Activated CD8-positive, alpha-beta memory T cell treated with anti-CD3 and anti-CD28 coated beads, Interleukin-2, amount 50 U/mL, for 1 hour (primary cell): ENCODE results near the gene KIF26B.
"Not testable (repeated sequence)": the region's sequence is repeated elsewhere in the genome, so short reads cannot be mapped to it uniquely, and the experiment has no call there.

ENCODE experiments used
- DNase-seq: peaks from one replicate; pipeline ENCODE4 v3.0.0-alpha.2; 2020; ENCODE audit errors: extremely low read depth

KIF26B gene

GRCh38 chr1:245648749-245649522 is 494.2 kb downstream of the KIF26B start:
- DNase-seq = no peak

GRCh38 chr1:245649666-245650065 is 494.9 kb downstream of the KIF26B start:
- DNase-seq = no peak

GRCh38 chr1:245650441-245650960 is 495.7 kb downstream of the KIF26B start:
- DNase-seq = no peak

- DNase-seq = no peak
Observed at GRCh38 chr1:245651093-245651492, 496.3 kb downstream of the KIF26B start.

- DNase-seq = no peak
Observed at GRCh38 chr1:245652116-245652515, 497.3 kb downstream of the KIF26B start.

- DNase-seq = no peak
Observed at GRCh38 chr1:245652660-245653427, 498.1 kb downstream of the KIF26B start.

GRCh38 chr1:245654460-245655050 is 499.8 kb downstream of the KIF26B start:
- DNase-seq = no peak

GRCh38 chr1:245656189-245656717 is 501.5 kb downstream of the KIF26B start:
- no peak for DNase-seq

- DNase-seq = no peak
Observed at GRCh38 chr1:245657371-245657770, 502.6 kb downstream of the KIF26B start.

GRCh38 chr1:245663373-245663772 is 508.6 kb downstream of the KIF26B start:
- DNase-seq = no peak

GRCh38 chr1:245663841-245664240 is 509.1 kb downstream of the KIF26B start:
- DNase-seq = no peak

- no peak for DNase-seq
Observed at GRCh38 chr1:245666412-245666811, 511.6 kb downstream of the KIF26B start.

GRCh38 chr1:245671349-245671748 is 516.6 kb downstream of the KIF26B start:
- no peak for DNase-seq

- DNase-seq = no peak
Observed at GRCh38 chr1:245671966-245672767, 517.4 kb downstream of the KIF26B start.

- not testable (repeated sequence) for DNase-seq
Observed at GRCh38 chr1:245672836-245673656, 518.3 kb downstream of the KIF26B start.

- DNase-seq = no peak
Observed at GRCh38 chr1:245673881-245674414, 519.2 kb downstream of the KIF26B start.

GRCh38 chr1:245677461-245678240 is 522.9 kb downstream of the KIF26B start:
- DNase-seq = no peak

GRCh38 chr1:245678860-245679411 is 524.2 kb downstream of the KIF26B start:
- no peak for DNase-seq
